HG03196 (cell line): Measurements from ENCODE around the gene RGMB.

ENCODE experiments used
- ATAC-seq: cut with Tn5 transposase; IDR thresholded peaks from one replicate; pipeline ENCODE4 v1.9.1; 2021; ENCODE audit not compliant: unreplicated experiment

RGMB gene

DNA sequence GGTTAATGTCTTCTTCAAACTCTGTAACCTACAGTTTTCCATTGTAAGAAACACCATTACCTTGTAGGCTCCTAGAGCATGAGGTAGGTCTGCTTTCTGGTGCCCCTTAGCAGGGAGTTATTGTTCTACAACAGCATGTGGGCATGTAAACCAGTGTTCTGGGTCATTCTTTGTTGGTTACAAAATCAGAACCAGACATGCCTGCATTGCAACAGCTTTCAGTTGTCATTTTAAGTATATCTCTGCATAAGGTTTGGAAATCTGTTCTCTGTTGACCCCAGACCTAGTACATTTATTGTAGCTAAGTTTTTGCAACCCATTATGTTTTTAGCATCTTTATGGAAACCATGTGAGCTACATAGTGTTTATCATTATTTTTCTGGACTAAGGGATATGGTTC, 10.9 kb downstream of the RGMB start:
- ATAC-seq: no peak

DNA sequence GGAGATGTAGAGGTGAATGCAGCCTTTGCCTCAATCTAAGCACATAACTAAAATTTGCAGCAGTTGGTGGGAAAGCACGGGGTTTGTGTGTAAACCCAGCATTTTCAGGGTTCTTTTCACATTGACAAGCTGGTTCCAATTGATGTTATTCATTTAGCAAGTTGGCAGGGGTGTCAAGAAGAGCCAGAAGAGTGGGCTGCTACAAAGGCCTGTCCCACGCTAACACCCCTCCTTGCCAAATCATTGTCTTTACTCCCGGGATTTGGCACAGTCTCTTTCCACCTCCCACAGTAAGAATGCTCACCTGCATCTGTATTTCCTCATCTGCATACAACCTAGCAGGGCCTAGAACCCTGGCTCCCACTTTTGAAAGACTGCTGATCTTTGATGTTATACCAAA, 11.8 kb downstream of the RGMB start:
- no peak for ATAC-seq

DNA sequence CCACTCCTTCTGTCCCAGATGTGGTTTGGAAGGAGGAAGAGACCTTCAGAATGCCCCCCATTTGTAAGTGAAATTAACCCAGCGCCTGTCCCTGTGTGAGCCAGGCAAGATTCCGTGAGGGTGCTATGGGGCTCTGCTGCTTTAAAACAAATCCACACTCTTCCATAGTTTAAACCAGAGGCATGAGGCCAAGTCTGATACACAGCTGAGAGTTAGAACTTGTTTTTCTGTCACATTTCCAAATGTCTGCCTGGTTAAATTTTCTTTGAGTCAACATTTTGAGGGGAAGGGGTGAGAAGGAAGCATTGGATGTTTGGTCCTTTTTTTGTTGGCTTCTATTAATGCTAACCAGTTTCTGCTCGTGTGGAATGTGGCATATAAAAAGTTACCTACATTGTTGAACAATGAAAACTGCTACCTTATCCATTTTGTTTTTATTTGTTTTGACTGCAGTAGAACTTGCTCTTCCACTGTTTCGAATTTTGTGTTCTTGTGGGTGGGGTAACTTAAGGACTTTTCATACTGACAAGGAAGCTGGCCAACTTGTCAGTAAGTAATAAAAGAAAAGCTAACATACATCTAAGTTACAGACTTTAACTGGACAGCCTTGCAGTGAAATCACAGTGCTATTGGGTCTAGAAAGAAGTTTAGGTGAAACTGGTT, 12.9 kb downstream of the RGMB start:
- ATAC-seq: no peak

DNA sequence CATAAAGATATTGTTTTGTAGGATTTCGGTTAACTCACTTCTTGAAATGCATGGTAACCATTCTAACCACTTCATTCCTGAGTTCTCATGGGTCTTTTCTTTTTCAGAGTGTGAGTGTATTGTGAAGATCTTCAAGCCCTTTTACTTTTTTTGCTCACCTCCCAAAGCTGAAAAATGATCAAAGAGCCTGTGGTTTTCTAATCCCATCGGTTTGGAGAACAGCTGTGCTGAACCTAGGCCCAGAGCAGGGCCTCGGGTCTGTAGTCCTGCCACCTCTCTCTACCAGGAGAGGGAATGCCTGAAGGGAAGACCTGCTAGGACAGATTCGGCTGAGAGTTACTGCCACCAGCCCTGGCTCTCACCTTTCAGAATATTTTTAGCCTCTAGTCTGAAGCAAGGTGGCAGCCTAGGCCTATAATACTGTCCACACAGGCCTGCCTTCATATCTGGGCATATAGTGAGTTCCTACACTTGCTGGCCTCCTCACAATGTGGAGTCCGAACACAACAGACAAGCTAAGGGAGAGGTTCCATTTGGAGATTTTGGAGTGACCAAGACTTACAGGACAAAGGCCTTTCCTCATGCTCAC, 13.8 kb downstream of the RGMB start:
- no peak for ATAC-seq

DNA sequence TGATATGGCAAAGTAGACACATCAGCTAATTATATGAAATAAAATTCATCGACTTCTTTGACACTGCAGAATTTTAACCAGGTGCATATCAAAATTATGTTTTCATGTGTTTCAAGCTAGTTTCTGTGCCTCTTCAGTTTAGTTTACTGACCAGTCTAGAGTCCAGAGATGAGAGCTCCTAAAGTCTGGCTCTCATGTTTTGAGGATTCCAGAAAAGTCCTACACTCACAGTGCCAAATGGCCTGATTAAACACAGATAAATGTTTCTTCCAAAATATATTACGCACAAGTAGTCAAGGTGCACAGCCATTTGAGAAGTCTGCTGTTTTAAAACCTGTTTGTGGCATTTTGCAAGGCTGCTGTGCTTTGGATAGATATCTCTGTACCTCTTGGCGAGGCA, 15.6 kb downstream of the RGMB start:
- no peak for ATAC-seq

DNA sequence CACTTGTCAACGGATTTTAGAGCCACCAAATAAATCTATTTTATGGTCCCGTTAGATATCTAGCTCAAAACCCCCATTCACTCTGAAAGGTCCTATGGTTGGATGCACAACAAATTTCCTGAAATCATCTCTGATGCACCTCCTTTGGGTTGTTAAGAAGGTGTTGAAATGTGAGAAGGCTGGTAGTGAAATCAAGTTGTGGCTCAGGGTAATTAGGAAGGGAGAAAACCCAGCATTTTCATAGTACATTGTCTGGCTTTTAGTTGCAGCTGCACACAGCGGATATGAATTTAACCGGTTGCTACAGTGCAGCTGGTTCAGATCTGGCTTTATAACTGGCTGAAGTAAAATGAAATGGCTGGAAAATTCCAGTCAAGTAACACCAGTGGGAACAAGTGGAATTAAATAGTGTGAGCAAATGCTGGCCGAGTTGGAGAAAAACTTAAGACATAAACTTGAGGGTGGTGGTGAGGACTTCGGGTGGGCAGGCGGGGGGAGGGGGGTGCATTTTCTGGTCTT, 17.6 kb downstream of the RGMB start:
- no peak for ATAC-seq

DNA sequence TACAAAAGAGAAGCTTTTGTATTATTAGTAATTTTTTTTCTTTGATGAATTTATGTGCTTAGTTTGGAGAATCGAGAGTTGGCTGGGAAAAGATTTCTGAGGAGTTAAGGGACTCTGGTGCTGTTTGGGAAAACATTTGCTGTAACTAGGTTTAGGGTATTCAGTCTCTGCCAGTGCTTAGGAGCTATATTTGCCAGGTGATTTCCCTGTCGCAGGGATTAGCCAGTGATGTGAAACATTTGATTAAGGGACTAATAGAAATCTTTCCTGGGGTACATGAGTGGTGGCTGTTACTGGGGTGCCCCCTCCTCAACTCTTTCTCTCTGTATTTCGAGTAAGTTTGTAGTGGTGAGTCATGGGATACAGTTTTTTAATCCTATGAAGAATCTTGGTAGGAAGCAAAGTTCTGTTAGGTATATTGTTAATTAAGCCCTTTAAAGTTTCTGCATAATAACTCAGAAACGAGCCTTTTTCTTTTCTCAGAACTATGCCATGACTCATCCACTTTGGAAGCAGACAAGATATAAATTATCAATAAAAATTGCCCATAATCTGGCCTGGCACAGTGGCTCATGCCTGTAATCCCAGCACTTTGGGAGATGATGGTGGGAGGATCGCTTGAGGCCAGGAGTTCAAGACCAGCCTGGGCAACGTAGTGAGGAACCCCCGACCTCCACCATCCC, 18.6 kb downstream of the RGMB start:
- ATAC-seq: no peak

DNA sequence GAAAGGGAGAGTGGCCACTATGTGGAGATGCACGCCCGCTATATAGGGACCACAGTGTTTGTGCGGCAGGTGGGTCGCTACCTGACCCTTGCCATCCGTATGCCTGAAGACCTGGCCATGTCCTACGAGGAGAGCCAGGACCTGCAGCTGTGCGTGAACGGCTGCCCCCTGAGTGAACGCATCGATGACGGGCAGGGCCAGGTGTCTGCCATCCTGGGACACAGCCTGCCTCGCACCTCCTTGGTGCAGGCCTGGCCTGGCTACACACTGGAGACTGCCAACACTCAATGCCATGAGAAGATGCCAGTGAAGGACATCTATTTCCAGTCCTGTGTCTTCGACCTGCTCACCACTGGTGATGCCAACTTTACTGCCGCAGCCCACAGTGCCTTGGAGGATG, 19.8 kb downstream of the RGMB start:
- ATAC-seq: no peak

DNA sequence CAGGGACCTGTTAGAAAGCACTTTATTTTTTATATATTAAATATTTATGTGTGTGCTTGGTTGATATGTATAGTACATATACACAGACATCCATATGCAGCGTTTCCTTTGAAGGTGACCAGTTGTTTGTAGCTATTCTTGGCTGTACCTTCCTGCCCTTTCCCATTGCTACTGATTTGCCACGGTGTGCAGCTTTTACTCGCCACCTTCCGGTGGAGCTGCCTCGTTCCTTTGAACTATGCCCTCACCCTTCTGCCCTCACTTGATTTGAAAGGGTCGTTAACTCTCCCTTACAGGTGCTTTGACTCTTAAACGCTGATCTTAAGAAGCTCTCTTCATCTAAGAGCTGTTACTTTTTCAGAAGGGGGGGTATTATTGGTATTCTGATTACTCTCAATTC, 20.5 kb downstream of the RGMB start:
- no peak for ATAC-seq

DNA sequence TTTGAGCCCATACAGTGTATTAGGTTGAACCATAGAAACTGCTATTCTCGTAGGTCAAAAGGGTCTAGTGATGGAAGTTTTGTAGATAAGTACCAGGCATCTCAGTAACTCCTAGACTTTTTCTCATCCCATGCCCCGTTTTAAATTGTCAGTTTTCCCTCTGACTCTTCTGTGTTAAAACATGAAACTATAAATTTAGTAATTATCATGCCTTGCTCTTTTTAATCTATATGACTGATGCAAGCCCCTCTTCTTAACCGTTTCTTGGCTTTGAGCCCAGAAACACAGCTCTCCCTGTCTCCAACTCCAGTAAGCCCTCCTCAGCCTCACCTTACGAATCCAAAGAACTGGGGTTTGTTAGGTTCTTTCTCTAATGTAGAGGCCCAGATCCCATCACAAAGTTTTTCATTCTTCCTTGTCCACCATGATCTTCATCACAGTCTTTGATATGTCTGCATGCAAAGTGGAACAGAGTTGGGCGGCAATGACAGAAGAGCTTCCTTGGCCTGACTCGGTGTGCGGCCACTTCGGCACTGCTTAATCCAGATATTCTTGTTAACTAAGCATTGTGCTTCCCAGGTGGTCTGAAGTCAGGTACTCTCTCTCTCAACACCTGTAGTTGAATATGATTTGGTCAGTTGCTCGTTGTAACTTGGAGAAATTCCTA, 21.1 kb downstream of the RGMB start:
- no peak for ATAC-seq

DNA sequence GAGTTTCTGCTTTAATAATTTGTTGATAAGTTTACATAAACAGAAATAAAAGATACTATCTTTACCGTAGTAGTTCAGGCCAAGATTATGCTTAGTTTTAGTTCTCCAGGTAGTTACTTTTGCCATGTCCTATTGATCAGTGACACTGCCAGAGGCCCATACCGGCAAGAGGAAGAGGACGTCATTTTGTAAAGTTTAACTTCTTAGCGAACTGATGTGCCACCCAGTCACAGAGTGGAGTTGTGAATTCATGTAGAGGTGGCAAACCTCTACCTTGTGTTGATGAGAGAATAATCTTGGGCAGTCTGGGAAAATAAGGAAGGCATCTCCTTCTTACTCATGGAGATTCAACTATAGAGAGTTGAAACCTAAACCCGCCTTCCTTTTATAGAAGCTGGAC, 21.8 kb downstream of the RGMB start:
- no peak for ATAC-seq

DNA sequence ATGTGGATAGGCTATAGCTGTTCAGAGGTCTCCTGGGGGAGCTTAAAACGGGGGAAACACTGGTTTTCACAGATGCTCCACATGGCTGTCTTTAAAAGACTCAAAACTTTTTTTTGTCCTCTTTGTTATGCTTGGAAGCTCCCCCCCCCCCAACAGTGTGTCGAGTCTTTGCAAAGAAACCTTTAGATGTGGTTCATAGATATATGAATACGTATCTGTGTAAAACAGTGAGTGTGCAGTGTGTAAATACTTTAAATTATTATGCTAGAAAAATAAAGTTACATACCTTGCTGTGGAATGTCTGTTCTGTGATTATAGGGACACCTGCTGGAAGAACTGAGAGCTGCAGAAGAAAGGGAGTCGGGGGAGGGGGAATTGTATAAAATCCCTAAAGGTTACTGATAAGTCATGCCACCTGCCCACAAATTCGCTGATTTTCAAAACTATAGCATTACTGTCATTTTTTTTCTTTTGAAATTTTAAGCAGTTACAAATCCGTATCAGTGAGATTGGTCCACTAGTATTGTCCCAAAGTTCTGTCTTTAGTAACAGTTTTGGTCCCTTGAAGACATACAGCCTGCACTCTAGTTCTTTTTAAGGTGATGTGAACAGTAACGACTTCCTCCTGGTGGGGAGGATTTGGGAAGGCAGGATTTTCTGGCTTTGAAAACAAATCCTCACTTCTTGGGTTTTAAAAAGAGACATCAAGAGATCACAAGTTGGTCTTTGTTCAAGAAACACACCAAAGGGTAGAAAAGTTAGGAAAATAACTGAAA, 22.9 kb downstream of the RGMB start:
- no peak for ATAC-seq

DNA sequence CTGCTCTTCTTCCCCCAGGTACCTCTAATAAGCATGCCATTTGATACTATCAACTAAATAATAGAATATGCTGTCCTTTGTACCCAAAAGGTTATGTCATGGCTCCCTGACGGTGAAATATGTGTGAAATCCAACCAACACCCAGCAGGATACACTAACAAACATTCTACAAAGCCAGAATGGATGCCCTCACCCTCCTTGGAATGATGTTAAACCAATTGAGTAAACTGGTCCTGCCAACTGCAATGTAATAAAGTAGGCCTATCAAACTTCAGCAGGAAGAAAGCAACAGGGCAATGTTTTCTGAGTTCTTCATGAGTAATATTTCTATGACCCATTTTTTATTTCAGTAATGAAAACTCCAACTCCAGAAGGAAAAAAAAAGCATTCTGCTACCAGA, 24.9 kb downstream of the RGMB start:
- no peak for ATAC-seq

DNA sequence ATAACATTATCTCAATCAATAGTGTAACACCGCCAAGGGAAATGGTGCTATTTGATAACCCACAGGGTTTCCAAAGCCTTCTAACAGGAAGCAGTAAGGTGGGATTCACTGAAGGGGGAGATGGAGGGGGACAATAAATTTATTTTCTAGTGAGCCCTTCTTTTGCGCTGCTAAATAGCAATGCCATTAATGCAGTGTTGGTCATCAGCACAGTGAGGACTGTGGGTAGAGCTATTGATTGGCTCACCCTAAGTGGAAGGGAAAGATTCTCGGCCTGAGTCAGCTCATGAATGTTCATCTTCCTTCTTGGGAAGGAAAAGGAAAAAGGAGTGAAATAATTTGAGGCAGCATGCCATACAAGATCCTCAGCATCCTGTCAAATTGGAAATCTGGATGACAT, 25.4 kb downstream of the RGMB start:
- ATAC-seq: no peak

DNA sequence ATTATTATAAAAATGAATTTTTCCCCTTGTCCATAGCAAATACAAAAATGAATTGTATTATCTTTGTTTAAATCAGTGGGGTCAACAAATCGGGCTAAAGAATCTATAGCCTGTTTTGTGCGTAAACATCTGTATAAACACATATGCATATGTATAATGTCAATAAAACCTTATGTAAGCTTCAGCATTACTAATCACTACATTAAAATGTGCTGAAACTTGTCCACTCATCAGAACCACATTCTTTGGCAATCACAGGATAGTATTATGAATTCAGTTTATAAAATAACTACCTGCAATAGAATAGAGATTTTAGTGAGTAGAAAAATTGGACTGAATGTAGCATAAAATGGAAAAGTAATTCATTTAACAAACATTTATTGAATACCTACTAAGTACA, 30.6 kb downstream of the RGMB start:
- no peak for ATAC-seq

DNA sequence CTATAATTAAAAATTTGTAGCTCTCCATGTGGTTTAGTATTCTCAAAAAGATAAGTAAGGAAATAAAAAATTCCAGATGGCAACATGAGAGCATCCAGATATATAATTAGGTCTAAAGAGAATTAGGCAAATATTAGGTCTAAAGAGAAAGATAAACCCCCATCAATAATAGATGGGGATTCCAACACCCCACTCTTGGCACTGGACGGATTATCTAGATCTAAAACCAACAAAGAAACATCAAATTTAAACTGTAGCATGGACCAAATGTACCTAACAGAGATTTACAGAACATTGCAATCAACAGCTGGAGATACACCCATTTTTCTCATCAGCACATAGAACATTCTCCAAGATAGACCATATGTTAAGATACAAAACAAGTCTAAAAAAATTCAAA, 31.6 kb downstream of the RGMB start:
- no peak for ATAC-seq

DNA sequence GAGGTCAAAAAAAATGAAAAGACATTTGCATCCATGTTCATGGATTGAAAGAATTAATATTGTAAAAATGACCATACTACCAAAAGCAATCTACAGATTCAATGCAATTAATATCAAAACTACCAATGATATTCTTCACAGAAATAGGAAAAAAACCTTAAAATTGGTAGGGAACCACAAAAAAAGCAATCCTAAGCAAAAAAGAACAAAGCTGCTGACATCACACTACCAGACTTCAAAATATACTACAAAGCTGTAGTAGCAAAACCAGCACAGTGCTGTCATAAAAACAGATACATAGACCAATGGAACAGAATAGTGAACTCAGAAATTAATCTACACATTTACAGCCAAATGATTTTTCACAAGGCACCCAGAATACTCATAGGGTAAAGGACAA, 34.3 kb downstream of the RGMB start:
- no peak for ATAC-seq

DNA sequence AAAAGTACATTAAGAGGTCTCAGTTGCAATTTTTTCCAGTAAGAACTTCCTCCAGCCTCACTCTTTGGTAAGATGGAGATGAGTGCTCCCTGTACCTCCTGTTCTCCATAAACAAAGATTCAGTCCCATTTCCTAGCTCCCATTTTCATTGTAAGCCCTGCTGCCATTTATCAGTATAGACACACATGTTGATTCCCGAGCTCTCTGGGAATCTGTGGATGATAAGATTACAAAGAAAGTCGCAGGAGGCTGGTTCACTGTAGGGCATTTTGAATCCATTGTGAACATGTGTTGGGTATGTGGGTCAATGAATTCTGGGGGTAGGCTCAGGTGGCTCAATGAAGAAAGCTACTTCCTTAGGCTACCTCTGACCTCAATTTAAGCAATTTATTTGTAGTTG, 36.7 kb downstream of the RGMB start:
- no peak for ATAC-seq

DNA sequence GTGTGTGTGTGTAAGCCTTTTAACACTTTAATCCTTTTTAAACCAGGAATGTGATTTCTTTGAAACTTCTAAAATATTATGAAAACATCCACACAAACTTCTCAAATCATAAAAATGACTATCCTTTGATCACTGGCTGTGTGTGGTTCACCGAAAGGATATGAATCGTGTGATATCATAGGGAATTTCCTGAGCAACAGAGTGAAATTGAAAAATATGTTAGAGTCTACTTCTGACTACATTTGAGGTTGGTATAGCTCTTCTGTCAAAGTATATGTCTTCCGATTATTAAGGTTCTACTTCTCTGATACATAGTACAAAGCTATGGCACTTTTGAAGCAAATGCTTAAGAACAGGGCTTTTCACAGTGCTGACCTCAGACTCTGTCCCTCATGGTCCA, 40.3 kb downstream of the RGMB start:
- no peak for ATAC-seq

DNA sequence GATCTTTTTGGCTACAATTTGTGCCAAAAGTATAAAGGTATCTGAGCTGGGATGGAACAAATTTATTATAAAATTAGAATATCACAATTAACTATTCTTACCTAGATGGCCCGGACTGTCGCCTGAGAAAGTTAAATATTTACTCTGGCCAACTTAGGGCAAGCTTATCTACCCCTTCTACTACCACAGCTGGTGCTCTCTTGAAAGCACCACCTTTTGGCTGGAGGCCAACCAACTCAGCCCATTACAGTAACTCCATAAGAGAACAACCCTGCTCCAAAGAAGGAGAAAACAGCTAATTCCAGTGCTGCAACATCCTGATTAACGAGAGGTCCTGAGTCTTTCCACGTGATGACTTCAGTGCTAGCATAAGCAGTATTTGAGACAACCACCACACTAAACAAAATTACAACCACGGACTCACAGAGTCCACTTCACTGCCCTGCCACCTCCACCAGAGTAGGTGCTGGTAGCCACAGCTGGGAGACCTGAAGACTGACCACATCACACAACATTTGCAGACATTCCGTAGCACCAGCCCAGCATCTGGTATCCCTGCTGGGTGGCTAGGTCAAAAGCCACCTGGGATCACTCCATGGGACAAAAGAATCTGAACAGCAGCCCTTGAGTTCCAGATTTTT, 43.2 kb downstream of the RGMB start:
- ATAC-seq: no peak
